SK-N-SH (cell line): ENCODE measurements around the gene KANK4. TPM values are rescaled to one million over a fixed set of nuclear protein-coding genes. Genes with fewer than 3 reads are reported as not detected.

Experiments used
- CTCF ChIA-PET: fragments of 300-600, 350-600 bp; formaldehyde crosslinking; extraction: SDS; loops from one replicate; lab custom pipeline; 2021; lab: Yijun Ruan, JAX
- POLR2A ChIA-PET: fragments of 350-600 bp; sonication (Branson Sonifier 250); formaldehyde crosslinking; extraction: SDS; loops from one replicate; lab custom pipeline; 2020; ENCODE audit warnings: antibody characterized with exemption, inconsistent platforms; lab: Yijun Ruan, JAX
- DNase-seq: peaks from one replicate; pipeline ENCODE4 v3.0.0; 2012
- H2AFZ ChIP-seq: fragments of 200-600 bp; sonication (generic); 2 replicates; pipeline ENCODE4 v1.8.1; 2016; ENCODE audit warnings: antibody characterized with exemption, mild to moderate bottlenecking, low read depth
- H3F3A ChIP-seq: fragments of 200-600 bp; sonication (generic); replicated peaks from 2 replicates; pipeline ENCODE3; 2016; ENCODE audit warnings: antibody characterized with exemption, mild to moderate bottlenecking; ENCODE audit not compliant: insufficient read depth
- H3K27ac ChIP-seq, 2 experiments: fragments of 200-500 bp in 1 of 2; fragments of 200-600 bp in 1 of 2; sonication (Bioruptor generic) in 1 of 2; sonication (generic), shearing (Covaris generic) in 1 of 2; 2 replicates each; pipeline versions ENCODE4 v1.5.1 to v1.6.1; 2014 to 2016; ENCODE audit warnings: low read depth in 2 of 2, inconsistent platforms in 1 of 2, low read length in 1 of 2, mild to moderate bottlenecking in 1 of 2, mixed read lengths in 1 of 2
- H3K27me3 ChIP-seq: fragments of 200-600 bp; sonication (generic), shearing (Covaris generic); 2 replicates; pipeline ENCODE4 v1.6.1; 2016; ENCODE audit warnings: mixed run types; ENCODE audit not compliant: insufficient read depth
- H3K36me3 ChIP-seq, 2 experiments: fragments of 200-500 bp in 1 of 2; fragments of 200-600 bp in 1 of 2; sonication (Bioruptor generic) in 1 of 2; sonication (generic) in 1 of 2; replicated peaks in 1 of 2; 2 replicates each; pipeline versions ENCODE3 to v1.5.1; 2014 to 2016; ENCODE audit warnings: low read length in 1 of 2, mild to moderate bottlenecking in 1 of 2; ENCODE audit not compliant: insufficient read depth in 2 of 2, control insufficient read depth in 1 of 2
- H3K4me1 ChIP-seq, 2 experiments: fragments of 200-500 bp in 1 of 2; fragments of 200-600 bp in 1 of 2; sonication (Bioruptor generic) in 1 of 2; sonication (generic), shearing (Covaris generic) in 1 of 2; 2 replicates each; pipeline versions ENCODE4 v1.5.1 to v1.6.1; 2014 to 2016; ENCODE audit warnings: low read depth in 1 of 2, low read length in 1 of 2, mixed run types in 1 of 2; ENCODE audit not compliant: insufficient read depth in 2 of 2, control insufficient read depth in 1 of 2
- H3K4me2 ChIP-seq: fragments of 200-600 bp; sonication (generic), shearing (Covaris generic); 2 replicates; pipeline ENCODE4 v1.6.1; 2017; ENCODE audit warnings: mixed run types
- H3K4me3 ChIP-seq, 2 experiments: fragments of 200-500 bp in 1 of 2; fragments of 200-600 bp in 1 of 2; sonication (Bioruptor generic) in 1 of 2; sonication (generic), shearing (Covaris generic) in 1 of 2; 2 replicates each; pipeline versions ENCODE4 v1.5.1 to v1.8.1; 2014 to 2016; ENCODE audit warnings: low read depth in 2 of 2, inconsistent platforms in 1 of 2, low read length in 1 of 2, mild to moderate bottlenecking in 1 of 2, mixed read lengths in 1 of 2, moderate library complexity in 1 of 2
- H3K79me2 ChIP-seq: fragments of 200-600 bp; sonication (generic); 2 replicates; pipeline ENCODE4 v1.8.1; 2017; ENCODE audit warnings: mild to moderate bottlenecking; ENCODE audit not compliant: insufficient read depth
- H3K9ac ChIP-seq: fragments of 200-600 bp; sonication (generic); 2 replicates; pipeline ENCODE4 v1.6.1; 2017; ENCODE audit warnings: mixed run types
- H3K9me2 ChIP-seq: fragments of 200-600 bp; sonication (generic); 2 replicates; pipeline ENCODE4 v1.6.1; 2017; ENCODE audit warnings: mixed run types
- H3K9me3 ChIP-seq: fragments of 200-600 bp; sonication (generic); 2 replicates; pipeline ENCODE4 v1.6.1; 2017; ENCODE audit warnings: mixed run types, mild to moderate bottlenecking, moderate library complexity
- H4K20me1 ChIP-seq: fragments of 200-600 bp; sonication (generic); 2 replicates; pipeline ENCODE4 v1.6.1; 2017; ENCODE audit warnings: mild to moderate bottlenecking, mixed run types; ENCODE audit not compliant: insufficient read depth
- ELF1 ChIP-seq: IDR thresholded peaks from 2 replicates; pipeline ENCODE4 v1.4.0; 2012
- EZH2phosphoT487 ChIP-seq: fragments of 200-600 bp; sonication (generic); IDR thresholded peaks from 2 replicates; pipeline ENCODE4 v1.6.1; 2017; ENCODE audit warnings: low read depth, mixed run types, mild to moderate bottlenecking, antibody characterized with exemption, moderate library complexity, borderline replicate concordance
- GABPA ChIP-seq: IDR thresholded peaks from 2 replicates; pipeline ENCODE4 v1.4.0; 2012; ENCODE audit warnings: low read depth, mild to moderate bottlenecking
- GATA2 ChIP-seq: sonication (generic); formaldehyde crosslinking; IDR thresholded peaks from 2 replicates; pipeline ENCODE4 v1.5.0; 2020; ENCODE audit warnings: mild to moderate bottlenecking, missing genetic modification reagents
- JUND ChIP-seq: IDR thresholded peaks from 2 replicates; pipeline ENCODE4 v1.4.0; 2012
- MEF2A ChIP-seq: IDR thresholded peaks from 2 replicates; pipeline ENCODE4 v1.4.0; 2012; ENCODE audit warnings: low read depth, borderline replicate concordance
- MXI1 ChIP-seq: IDR thresholded peaks from 2 replicates; pipeline ENCODE4 v1.6.1; 2012; ENCODE audit warnings: mild to moderate bottlenecking, low read depth, low read length, improper control_type of control experiment
- NFIC ChIP-seq: IDR thresholded peaks from 2 replicates; pipeline ENCODE4 v1.4.0; 2012; ENCODE audit warnings: borderline replicate concordance
- NRF1 ChIP-seq: IDR thresholded peaks from 2 replicates; pipeline ENCODE4 v1.6.1; 2012; ENCODE audit warnings: low read depth, mild to moderate bottlenecking, low read length
- POLR2AphosphoS5 ChIP-seq: IDR thresholded peaks from 2 replicates; pipeline ENCODE4 v1.6.1; 2012; ENCODE audit warnings: low read depth, low read length
- RAD21 ChIP-seq: IDR thresholded peaks from 2 replicates; pipeline ENCODE4 v1.6.1; 2012; ENCODE audit warnings: mild to moderate bottlenecking, low read length
- RCOR1 ChIP-seq: fragments of 150-350 bp; IDR thresholded peaks from 2 replicates; pipeline ENCODE4 v1.6.1; 2017; ENCODE audit warnings: antibody characterized with exemption, low read length
- RFX5 ChIP-seq: IDR thresholded peaks from 2 replicates; pipeline ENCODE4 v1.6.1; 2012; ENCODE audit warnings: mild to moderate bottlenecking, improper control_type of control experiment, low read length
- RXRA ChIP-seq: IDR thresholded peaks from 2 replicates; pipeline ENCODE4 v1.4.0; 2012; ENCODE audit warnings: low read depth, mild to moderate bottlenecking, borderline replicate concordance
- SIN3A ChIP-seq: IDR thresholded peaks from 2 replicates; pipeline ENCODE4 v1.6.1; 2012; ENCODE audit warnings: low read depth, mild to moderate bottlenecking, low read length, moderate library complexity, borderline replicate concordance
- SMC3 ChIP-seq: IDR thresholded peaks from 2 replicates; pipeline ENCODE4 v1.6.1; 2012; ENCODE audit warnings: low read depth, low read length, improper control_type of control experiment
- TEAD4 ChIP-seq: IDR thresholded peaks from 2 replicates; pipeline ENCODE4 v1.4.0; 2012; ENCODE audit warnings: mild to moderate bottlenecking, borderline replicate concordance; ENCODE audit not compliant: insufficient read depth
- USF1 ChIP-seq: IDR thresholded peaks from 2 replicates; pipeline ENCODE4 v1.4.0; 2012; ENCODE audit warnings: low read depth, borderline replicate concordance
- WGBS: methylation state at CpG from one replicate; pipeline ENCODE4 v1.1.6; 2017; ENCODE audit warnings: low lambda C conversion rate; 5-methylcytosine and 5-hydroxymethylcytosine counted together
- polyA plus RNA-seq, 3 experiments: library from polyadenylated mRNA; depleted of rRNA; stranded (reverse); fragments of >200 nt; gene quantifications; 2 replicates each; pipeline ENCODE4 v1.2.3, GENCODE V29; 2012
- TF ChIP-seq, protein P1 (sequence below): fragments of 150-350 bp; IDR thresholded peaks from 2 replicates; pipeline ENCODE4 v1.6.1; 2017; ENCODE audit warnings: antibody characterized with exemption, low read length, low read depth, borderline replicate concordance
- TF ChIP-seq, protein P2 (sequence below): IDR thresholded peaks from 2 replicates; pipeline ENCODE4 v1.6.1; 2012; ENCODE audit warnings: mild to moderate bottlenecking, low read depth, low read length, moderate library complexity

Gene KANK4
- polyA plus RNA-seq, 1 of the 3 experiments (the other 2 are of a cell fraction), result not detected

GRCh38 chr1:62233926-62234450 is 85.2 kb downstream of the KANK4 start:
- H3K9ac ChIP-seq, result no peak overlapping the region
- ChIA-PET POLR2A (no interaction called here), CTCF (interaction anchor here (0.7 kb wide), 1 partner anchor 58 kb away, joined by 3 read pairs; no protein-coding TSS in a partner anchor)
- no peak overlapping the region for H2AFZ ChIP-seq
- no peaks in the 10 kb centered on the region for H3K9me3 ChIP-seq
- no peaks in the 10 kb centered on the region for H3F3A ChIP-seq
- 75% methylated on average over 7 of the region's 7 CpGs for WGBS
- H3K27ac ChIP-seq, result no peak overlapping the region
- H4K20me1 ChIP-seq, result no peaks in the 10 kb centered on the region
- H3K27me3 ChIP-seq, result no peaks in the 10 kb centered on the region
- no peak overlapping the region for H3K4me3 ChIP-seq
- H3K4me1 ChIP-seq, result peaks cover 0 to 12% of the 10 kb centered on the region in 2 experiments; a peak in 1 of 4 replicates
- no peak overlapping the region for H3K4me2 ChIP-seq
- H3K79me2 ChIP-seq, result no peaks in the 10 kb centered on the region
- TF ChIP-seq GABPA (no peak), MXI1 (no peak), NRF1 (no peak), SIN3A (no peak), RAD21 (no peak), RCOR1 (no peak), EZH2phosphoT487 (no peak), NFIC (no peak), POLR2AphosphoS5 (no peak), GATA2 (CRISPR knock-in tag) (no peak), MEF2A (no peak), RFX5 (no peak), JUND (no peak), ELF1 (no peak), TEAD4 (no peak), SMC3 (no peak), USF1 (no peak), RXRA (no peak)
- TF ChIP-seq, protein P1, sequence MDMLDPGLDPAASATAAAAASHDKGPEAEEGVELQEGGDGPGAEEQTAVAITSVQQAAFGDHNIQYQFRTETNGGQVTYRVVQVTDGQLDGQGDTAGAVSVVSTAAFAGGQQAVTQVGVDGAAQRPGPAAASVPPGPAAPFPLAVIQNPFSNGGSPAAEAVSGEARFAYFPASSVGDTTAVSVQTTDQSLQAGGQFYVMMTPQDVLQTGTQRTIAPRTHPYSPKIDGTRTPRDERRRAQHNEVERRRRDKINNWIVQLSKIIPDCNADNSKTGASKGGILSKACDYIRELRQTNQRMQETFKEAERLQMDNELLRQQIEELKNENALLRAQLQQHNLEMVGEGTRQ, result no peak
- TF ChIP-seq, protein P2, sequence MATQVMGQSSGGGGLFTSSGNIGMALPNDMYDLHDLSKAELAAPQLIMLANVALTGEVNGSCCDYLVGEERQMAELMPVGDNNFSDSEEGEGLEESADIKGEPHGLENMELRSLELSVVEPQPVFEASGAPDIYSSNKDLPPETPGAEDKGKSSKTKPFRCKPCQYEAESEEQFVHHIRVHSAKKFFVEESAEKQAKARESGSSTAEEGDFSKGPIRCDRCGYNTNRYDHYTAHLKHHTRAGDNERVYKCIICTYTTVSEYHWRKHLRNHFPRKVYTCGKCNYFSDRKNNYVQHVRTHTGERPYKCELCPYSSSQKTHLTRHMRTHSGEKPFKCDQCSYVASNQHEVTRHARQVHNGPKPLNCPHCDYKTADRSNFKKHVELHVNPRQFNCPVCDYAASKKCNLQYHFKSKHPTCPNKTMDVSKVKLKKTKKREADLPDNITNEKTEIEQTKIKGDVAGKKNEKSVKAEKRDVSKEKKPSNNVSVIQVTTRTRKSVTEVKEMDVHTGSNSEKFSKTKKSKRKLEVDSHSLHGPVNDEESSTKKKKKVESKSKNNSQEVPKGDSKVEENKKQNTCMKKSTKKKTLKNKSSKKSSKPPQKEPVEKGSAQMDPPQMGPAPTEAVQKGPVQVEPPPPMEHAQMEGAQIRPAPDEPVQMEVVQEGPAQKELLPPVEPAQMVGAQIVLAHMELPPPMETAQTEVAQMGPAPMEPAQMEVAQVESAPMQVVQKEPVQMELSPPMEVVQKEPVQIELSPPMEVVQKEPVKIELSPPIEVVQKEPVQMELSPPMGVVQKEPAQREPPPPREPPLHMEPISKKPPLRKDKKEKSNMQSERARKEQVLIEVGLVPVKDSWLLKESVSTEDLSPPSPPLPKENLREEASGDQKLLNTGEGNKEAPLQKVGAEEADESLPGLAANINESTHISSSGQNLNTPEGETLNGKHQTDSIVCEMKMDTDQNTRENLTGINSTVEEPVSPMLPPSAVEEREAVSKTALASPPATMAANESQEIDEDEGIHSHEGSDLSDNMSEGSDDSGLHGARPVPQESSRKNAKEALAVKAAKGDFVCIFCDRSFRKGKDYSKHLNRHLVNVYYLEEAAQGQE, result no peak
- DNase-seq, result no peak
- no peaks in the 10 kb centered on the region for H3K36me3 ChIP-seq
- H3K9me2 ChIP-seq, result no peaks in the 10 kb centered on the region
